Measurements from ENCODE around the gene IKZF2. TPM values are rescaled to one million over a fixed set of nuclear protein-coding genes. Genes with fewer than 3 reads are reported as not detected.

Gene IKZF2
- total RNA-seq, 2 experiments from 2014 or later: 20.0 to 45.1 TPM

DNA sequence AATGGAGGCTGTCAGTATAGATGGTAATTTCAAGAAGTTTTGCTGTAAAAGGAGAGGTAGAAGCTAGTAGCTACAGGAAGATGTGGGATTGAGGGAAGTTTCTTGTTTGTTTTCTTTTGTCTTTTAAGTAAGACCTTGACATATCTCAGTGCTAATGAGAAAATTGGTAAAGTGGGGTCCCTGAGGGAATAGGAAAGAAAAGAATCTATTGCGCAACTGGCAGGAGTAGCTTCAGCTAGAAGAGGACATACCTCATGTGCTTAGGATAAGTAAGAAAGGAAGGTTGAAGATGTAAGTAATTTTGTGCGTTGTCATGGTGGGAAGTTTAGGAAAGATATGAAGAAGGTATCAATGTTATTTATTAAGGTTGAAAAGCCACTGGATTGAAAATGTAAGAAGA lies 8.4 kb upstream of the IKZF2 start:
- no peak overlapping the region for H3K27ac ChIP-seq (ENCODE audit: low read depth, low read length, poor library complexity, severe bottlenecking)

DNA sequence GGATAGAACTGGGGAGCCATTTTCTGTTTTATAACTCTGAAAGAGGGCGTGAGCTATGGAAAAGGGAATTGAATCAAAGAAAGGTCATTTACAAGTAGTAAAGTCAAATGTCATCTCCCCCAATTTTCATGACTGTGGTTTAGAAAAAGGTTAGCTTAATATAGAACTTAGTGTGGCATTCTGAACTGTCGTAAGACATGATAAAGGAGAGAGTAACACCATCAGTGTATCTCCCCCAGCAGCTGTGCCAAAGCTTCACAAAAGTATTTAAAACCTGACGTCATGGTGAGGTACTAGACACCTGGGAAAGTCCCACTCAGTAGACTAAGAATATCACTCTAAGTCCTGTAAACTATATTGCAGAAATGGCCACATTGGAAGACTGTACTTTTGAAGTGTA lies 5.8 kb upstream of the IKZF2 start:
- TF ChIP-seq, protein P1, sequence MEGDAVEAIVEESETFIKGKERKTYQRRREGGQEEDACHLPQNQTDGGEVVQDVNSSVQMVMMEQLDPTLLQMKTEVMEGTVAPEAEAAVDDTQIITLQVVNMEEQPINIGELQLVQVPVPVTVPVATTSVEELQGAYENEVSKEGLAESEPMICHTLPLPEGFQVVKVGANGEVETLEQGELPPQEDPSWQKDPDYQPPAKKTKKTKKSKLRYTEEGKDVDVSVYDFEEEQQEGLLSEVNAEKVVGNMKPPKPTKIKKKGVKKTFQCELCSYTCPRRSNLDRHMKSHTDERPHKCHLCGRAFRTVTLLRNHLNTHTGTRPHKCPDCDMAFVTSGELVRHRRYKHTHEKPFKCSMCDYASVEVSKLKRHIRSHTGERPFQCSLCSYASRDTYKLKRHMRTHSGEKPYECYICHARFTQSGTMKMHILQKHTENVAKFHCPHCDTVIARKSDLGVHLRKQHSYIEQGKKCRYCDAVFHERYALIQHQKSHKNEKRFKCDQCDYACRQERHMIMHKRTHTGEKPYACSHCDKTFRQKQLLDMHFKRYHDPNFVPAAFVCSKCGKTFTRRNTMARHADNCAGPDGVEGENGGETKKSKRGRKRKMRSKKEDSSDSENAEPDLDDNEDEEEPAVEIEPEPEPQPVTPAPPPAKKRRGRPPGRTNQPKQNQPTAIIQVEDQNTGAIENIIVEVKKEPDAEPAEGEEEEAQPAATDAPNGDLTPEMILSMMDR (conservative IDR thresholded peaks at IDR 0.05; ENCODE audit: low read length): no peak
- no peak for TF ChIP-seq EZH2phosphoT487 (IDR thresholded peaks at IDR 0.05; ENCODE audit: borderline replicate concordance, low read depth, low read length)
- intact Hi-C loops (cut with micrococcal nuclease; ENCODE audit: unreplicated experiment): no loop called here
- H3K4me3 ChIP-seq (ENCODE audit: low read depth, low read length, poor library complexity, severe bottlenecking): no peak overlapping the region
- CTCF ChIA-PET (ENCODE audit: unreplicated experiment): no interaction called here
- 0 out of 2 replicates have a peak, but pooled peaks cover 4% of the 10 kb centered on the region for H3K9me3 ChIP-seq (ENCODE audit: low read length)
- H2AFZ ChIP-seq (ENCODE audit: low read length): no peak overlapping the region; the same call in 1 of the 2 replicates
- POLR2A ChIA-PET: interaction anchor here (0.6 to 12.4 kb wide), 9 partner anchors 8 to 384 kb away, joined by 3 to 108 read pairs (median 3); partner anchors contain the start of gene IKZF2
- peaks cover 20% of the 10 kb centered on the region; the same call in 1 of the 2 replicates for H3K79me2 ChIP-seq (ENCODE audit: insufficient read depth, low read depth, low read length)
- BruUV-seq (replicated peaks): no TSS peak
- DNase-seq (ENCODE audit: low spot score): peak; percentile 28
- peaks cover 6% of the 10 kb centered on the region; the same call in 1 of the 2 replicates for H3K36me3 ChIP-seq (ENCODE audit: insufficient read depth, low read length)
- H4K20me1 ChIP-seq (ENCODE audit: insufficient read depth, low read length): no peaks in the 10 kb centered on the region
- H3K27ac ChIP-seq (ENCODE audit: low read depth, low read length, poor library complexity, severe bottlenecking): no peak overlapping the region
- peak overlapping the region; percentile 27; the same call in 1 of the 2 replicates for H3K4me2 ChIP-seq (ENCODE audit: low read length)
- H3K4me1 ChIP-seq (ENCODE audit: insufficient read depth, low read length, poor library complexity, severe bottlenecking): peaks cover 37% of the 10 kb centered on the region
- no peaks in the 10 kb centered on the region for H3K9me2 ChIP-seq (ENCODE audit: insufficient read depth, low read length)

More for the DNA sequence above, 8.4 kb upstream of the IKZF2 start:
- ChIA-PET POLR2A (interaction anchor here (0.7 to 12.4 kb wide), 7 partner anchors 11 to 94 kb away, joined by 3 to 108 read pairs (median 4); partner anchors contain the start of gene IKZF2), CTCF (ENCODE audit: unreplicated experiment) (no interaction called here)
- intact Hi-C loops (cut with micrococcal nuclease; ENCODE audit: unreplicated experiment): no loop called here
- H3K9me2 ChIP-seq (ENCODE audit: insufficient read depth, low read length): no peaks in the 10 kb centered on the region
- H3K4me1 ChIP-seq (ENCODE audit: insufficient read depth, low read length, poor library complexity, severe bottlenecking): peaks cover 32% of the 10 kb centered on the region
- H3K9me3 ChIP-seq (ENCODE audit: low read length): peaks cover 6% of the 10 kb centered on the region; the same call in 1 of the 2 replicates
- TF ChIP-seq, protein P1 (conservative IDR thresholded peaks at IDR 0.05; ENCODE audit: low read length): no peak
- no peak for TF ChIP-seq EZH2phosphoT487 (IDR thresholded peaks at IDR 0.05; ENCODE audit: borderline replicate concordance, low read depth, low read length)
- H3K79me2 ChIP-seq (ENCODE audit: insufficient read depth, low read depth, low read length): peaks cover 7% of the 10 kb centered on the region; the same call in 1 of the 2 replicates
- no peak overlapping the region for H2AFZ ChIP-seq (ENCODE audit: low read length)
- H3K4me3 ChIP-seq (ENCODE audit: low read depth, low read length, poor library complexity, severe bottlenecking): no peak overlapping the region
- H3K36me3 ChIP-seq (ENCODE audit: insufficient read depth, low read length): peaks cover 5% of the 10 kb centered on the region; the same call in 1 of the 2 replicates
- no peaks in the 10 kb centered on the region for H4K20me1 ChIP-seq (ENCODE audit: insufficient read depth, low read length)
- DNase-seq (ENCODE audit: low spot score): no peak
- no TSS peak for BruUV-seq (replicated peaks)
- H3K4me2 ChIP-seq (ENCODE audit: low read length): no peak overlapping the region

GRCh38 chr2:213156717-213157116 lies 5.3 kb upstream of the IKZF2 start:
- H3K4me2 ChIP-seq (ENCODE audit: low read length): peak overlapping the region; percentile 27; the same call in 1 of the 2 replicates
- H4K20me1 ChIP-seq (ENCODE audit: insufficient read depth, low read length): no peaks in the 10 kb centered on the region
- peaks cover 37% of the 10 kb centered on the region for H3K4me1 ChIP-seq (ENCODE audit: insufficient read depth, low read length, poor library complexity, severe bottlenecking)
- no peak overlapping the region for H3K27ac ChIP-seq (ENCODE audit: low read depth, low read length, poor library complexity, severe bottlenecking)
- POLR2A ChIA-PET: interaction anchor here (0.6 to 12.4 kb wide), 10 partner anchors 8 to 289 kb away, joined by 3 to 108 read pairs (median 3); partner anchors contain the start of gene IKZF2
- H3K4me3 ChIP-seq (ENCODE audit: low read depth, low read length, poor library complexity, severe bottlenecking): no peak overlapping the region
- peaks cover 6% of the 10 kb centered on the region; the same call in 1 of the 2 replicates for H3K36me3 ChIP-seq (ENCODE audit: insufficient read depth, low read length)
- H3K9me3 ChIP-seq (ENCODE audit: low read length): 0 out of 2 replicates have a peak, but pooled peaks cover 4% of the 10 kb centered on the region
- H3K79me2 ChIP-seq (ENCODE audit: insufficient read depth, low read depth, low read length): peaks cover 23% of the 10 kb centered on the region; the same call in 1 of the 2 replicates
- no peak overlapping the region; the same call in 1 of the 2 replicates for H2AFZ ChIP-seq (ENCODE audit: low read length)
- CTCF ChIA-PET (ENCODE audit: unreplicated experiment): no interaction called here
- no peak for DNase-seq (ENCODE audit: low spot score)
- TF ChIP-seq, protein P1 (conservative IDR thresholded peaks at IDR 0.05; ENCODE audit: low read length): no peak
- no peak for TF ChIP-seq EZH2phosphoT487 (IDR thresholded peaks at IDR 0.05; ENCODE audit: borderline replicate concordance, low read depth, low read length)
- no peaks in the 10 kb centered on the region for H3K9me2 ChIP-seq (ENCODE audit: insufficient read depth, low read length)
- BruUV-seq (replicated peaks): no TSS peak
- intact Hi-C loops (cut with micrococcal nuclease; ENCODE audit: unreplicated experiment): no loop called here

Data from OCI-LY7 (cell line).